SU-DHL-6 (cell line): ENCODE data around the gene VSX2.

Experiments used
- H2AFZ ChIP-seq: fragments of 200-600 bp; sonication (generic); 2 replicates; pipeline ENCODE4 v1.6.1; 2014; ENCODE audit warnings: low read depth, mild to moderate bottlenecking, moderate library complexity, mixed read lengths, antibody characterized with exemption, low read length; ENCODE audit not compliant: severe bottlenecking
- H3F3A ChIP-seq: fragments of 200-600 bp; shearing (Covaris generic); 2 replicates; pipeline ENCODE4 v1.6.0; 2016; ENCODE audit warnings: antibody characterized with exemption, mild to moderate bottlenecking; ENCODE audit not compliant: insufficient read depth
- H3K27ac ChIP-seq: fragments of 200-600 bp; sonication (generic); 2 replicates; pipeline ENCODE4 v1.5.1; 2016; ENCODE audit warnings: low read depth, mild to moderate bottlenecking, low read length, moderate library complexity, mixed read lengths
- H3K27me3 ChIP-seq: fragments of 200-600 bp; sonication (generic), shearing (Covaris generic); 2 replicates; pipeline ENCODE4 v1.6.0; 2014; ENCODE audit warnings: mild to moderate bottlenecking, low read length
- H3K36me3 ChIP-seq: fragments of 200-600 bp; sonication (generic); 2 replicates; pipeline ENCODE4 v1.6.1; 2014; ENCODE audit warnings: mild to moderate bottlenecking, low read length, mixed read lengths
- H3K4me2 ChIP-seq: fragments of 300-600, 200-600 bp; shearing (Covaris generic), sonication (generic); 2 replicates; pipeline ENCODE4 v1.6.0; 2014; ENCODE audit warnings: low read length, low read depth, mild to moderate bottlenecking; ENCODE audit not compliant: poor library complexity, severe bottlenecking
- H3K4me3 ChIP-seq: fragments of 200-600 bp; sonication (generic); 2 replicates; pipeline ENCODE4 v1.5.1; 2014; ENCODE audit warnings: antibody characterized with exemption, low read length, mild to moderate bottlenecking, mixed read lengths; ENCODE audit not compliant: insufficient read depth, poor library complexity, severe bottlenecking
- H3K79me2 ChIP-seq: fragments of 200-600 bp; sonication (generic); 2 replicates; pipeline ENCODE4 v1.6.1; 2014; ENCODE audit warnings: mild to moderate bottlenecking, low read length, moderate library complexity; ENCODE audit not compliant: insufficient read depth
- H3K9ac ChIP-seq: fragments of 200-600 bp; sonication (generic); 2 replicates; pipeline ENCODE4 v1.7.0; 2014; ENCODE audit warnings: mild to moderate bottlenecking, low read length
- H3K9me2 ChIP-seq: fragments of 200-600 bp; sonication (generic); replicated peaks from 2 replicates; pipeline ENCODE4 v1.6.1; 2014; ENCODE audit warnings: low read length; ENCODE audit not compliant: insufficient read depth
- H3K9me3 ChIP-seq: fragments of 200-600 bp; sonication (generic); 2 replicates; pipeline ENCODE4 v1.6.1; 2014; ENCODE audit warnings: low read length, mixed read lengths; ENCODE audit not compliant: insufficient read depth
- H4K20me1 ChIP-seq: fragments of 200-600 bp; sonication (generic); 2 replicates; pipeline ENCODE4 v1.6.1; 2014; ENCODE audit warnings: low read depth, mild to moderate bottlenecking, antibody characterized with exemption, low read length, moderate library complexity, mixed read lengths
- EZH2phosphoT487 ChIP-seq: fragments of 200-600 bp; sonication (generic), shearing (Covaris generic); conservative IDR thresholded peaks from 2 replicates; pipeline ENCODE4 v1.6.1; 2018; ENCODE audit warnings: mild to moderate bottlenecking, antibody characterized with exemption, low read length, moderate library complexity, mixed read lengths
- TF ChIP-seq, protein P1 (sequence below): fragments of 200-600 bp; sonication (generic); IDR thresholded peaks from one replicate; pipeline ENCODE4 v1.5.1; 2017; ENCODE audit warnings: antibody characterized with exemption, mild to moderate bottlenecking, low read length, moderate library complexity; ENCODE audit not compliant: insufficient read depth, poor library complexity, severe bottlenecking

VSX2 gene

DNA sequence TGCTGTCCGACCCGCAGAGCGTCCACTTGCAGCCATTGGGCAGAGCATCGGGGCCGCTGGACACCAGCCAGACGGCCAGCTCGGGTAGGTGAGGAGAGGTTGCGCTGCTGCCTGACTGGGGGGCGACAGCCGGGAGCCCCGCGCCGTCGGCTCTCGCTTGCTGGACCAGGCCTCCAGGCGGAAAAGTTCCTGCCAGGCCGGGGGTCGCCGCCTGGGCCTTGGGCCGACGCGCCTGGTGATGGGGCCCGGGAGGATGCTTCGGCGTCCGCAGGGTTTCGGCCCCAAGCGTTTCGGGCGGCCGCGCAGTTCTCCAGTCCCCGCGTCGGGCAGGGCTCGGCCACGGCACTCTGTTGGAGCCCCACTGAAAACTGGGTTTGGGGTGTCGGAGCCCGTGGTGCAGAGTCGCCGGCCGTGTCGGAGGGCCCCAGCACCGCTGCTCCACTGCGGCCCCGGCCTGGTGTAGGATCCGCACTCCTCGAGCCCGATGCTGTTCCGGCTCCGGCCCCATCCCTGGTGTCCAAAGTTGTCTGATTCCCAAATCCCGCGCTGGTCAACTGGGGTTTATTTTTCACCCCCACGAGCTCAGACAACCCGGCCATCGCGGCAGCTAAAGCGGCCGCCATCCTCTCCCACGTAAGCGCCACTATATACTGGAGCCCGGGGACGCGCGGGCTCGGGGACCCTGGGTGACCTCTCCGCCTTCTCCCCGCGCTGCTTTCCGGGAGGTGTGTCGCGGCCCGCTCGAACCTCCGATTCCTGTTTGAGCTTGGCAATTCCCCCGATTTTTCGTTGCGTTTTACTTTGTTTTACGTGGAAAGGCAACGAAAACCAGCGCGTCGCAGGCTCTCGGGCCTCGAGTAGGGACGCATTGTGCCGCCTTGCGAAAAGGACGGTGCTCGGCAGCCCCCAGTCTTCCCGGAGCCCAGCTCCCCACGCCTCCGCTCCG lies 872 bp downstream of the VSX2 start:
- H3K4me2 ChIP-seq, result no peak overlapping the region
- no peaks in the 10 kb centered on the region for H3K27me3 ChIP-seq
- no peaks in the 10 kb centered on the region for H3K9me2 ChIP-seq
- H3K4me3 ChIP-seq, result no peak overlapping the region
- H3K9me3 ChIP-seq, result no peaks in the 10 kb centered on the region
- no peak overlapping the region for H3K9ac ChIP-seq
- H4K20me1 ChIP-seq, result no peaks in the 10 kb centered on the region
- H3K79me2 ChIP-seq, result no peaks in the 10 kb centered on the region
- H2AFZ ChIP-seq, result no peak overlapping the region
- TF ChIP-seq EZH2phosphoT487, result no peak
- TF ChIP-seq, protein P1, sequence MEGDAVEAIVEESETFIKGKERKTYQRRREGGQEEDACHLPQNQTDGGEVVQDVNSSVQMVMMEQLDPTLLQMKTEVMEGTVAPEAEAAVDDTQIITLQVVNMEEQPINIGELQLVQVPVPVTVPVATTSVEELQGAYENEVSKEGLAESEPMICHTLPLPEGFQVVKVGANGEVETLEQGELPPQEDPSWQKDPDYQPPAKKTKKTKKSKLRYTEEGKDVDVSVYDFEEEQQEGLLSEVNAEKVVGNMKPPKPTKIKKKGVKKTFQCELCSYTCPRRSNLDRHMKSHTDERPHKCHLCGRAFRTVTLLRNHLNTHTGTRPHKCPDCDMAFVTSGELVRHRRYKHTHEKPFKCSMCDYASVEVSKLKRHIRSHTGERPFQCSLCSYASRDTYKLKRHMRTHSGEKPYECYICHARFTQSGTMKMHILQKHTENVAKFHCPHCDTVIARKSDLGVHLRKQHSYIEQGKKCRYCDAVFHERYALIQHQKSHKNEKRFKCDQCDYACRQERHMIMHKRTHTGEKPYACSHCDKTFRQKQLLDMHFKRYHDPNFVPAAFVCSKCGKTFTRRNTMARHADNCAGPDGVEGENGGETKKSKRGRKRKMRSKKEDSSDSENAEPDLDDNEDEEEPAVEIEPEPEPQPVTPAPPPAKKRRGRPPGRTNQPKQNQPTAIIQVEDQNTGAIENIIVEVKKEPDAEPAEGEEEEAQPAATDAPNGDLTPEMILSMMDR, result no peak
- no peaks in the 10 kb centered on the region for H3K36me3 ChIP-seq
- no peak overlapping the region for H3K27ac ChIP-seq
- H3F3A ChIP-seq, result no peaks in the 10 kb centered on the region

DNA sequence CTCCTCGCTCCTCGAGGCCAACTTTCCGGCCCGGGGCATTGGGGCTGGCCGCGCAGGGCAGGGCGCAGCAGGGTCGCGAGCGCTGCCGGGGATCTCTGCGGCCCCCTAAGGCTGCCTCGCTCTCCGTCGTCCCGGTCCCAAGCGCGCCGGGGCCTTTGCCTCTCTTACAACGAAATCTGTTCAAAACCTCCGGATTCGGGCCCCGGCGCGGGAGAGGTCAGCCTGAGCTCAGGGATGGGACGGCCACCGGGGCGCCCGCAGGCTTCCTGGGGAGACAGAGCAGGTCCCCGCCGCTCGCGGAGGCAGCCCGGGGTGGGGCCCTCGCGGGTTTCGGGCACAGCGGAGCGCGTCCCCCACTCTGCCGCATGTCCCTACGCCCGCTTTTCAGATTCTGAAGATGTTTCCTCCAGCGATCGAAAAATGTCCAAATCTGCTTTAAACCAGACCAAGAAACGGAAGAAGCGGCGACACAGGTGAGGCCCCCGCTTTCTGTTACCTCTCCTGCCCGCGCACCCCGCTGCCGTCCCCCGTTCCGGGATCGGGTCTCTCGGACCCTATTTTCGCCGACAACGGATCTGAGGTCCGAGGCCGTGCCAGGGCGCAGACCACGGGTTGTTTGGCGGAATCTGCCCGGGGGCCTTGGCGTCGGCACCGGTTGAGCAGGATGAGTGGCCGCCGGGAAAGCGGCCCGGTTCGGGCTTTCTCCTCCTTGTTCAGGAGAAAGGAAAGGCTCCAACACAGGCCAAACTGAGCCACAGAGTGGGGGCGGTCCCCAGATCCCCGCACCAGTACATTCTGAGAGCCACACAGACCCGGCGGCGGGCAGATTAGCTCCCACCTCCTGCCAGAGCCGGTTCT lies 1.8 kb downstream of the VSX2 start:
- H3K9me3 ChIP-seq, result no peaks in the 10 kb centered on the region
- H2AFZ ChIP-seq, result no peak overlapping the region
- no peak overlapping the region for H3K9ac ChIP-seq
- no peak overlapping the region for H3K27ac ChIP-seq
- H3K4me2 ChIP-seq, result no peak overlapping the region
- H3K79me2 ChIP-seq, result no peaks in the 10 kb centered on the region
- no peaks in the 10 kb centered on the region for H3K27me3 ChIP-seq
- H3K4me3 ChIP-seq, result no peak overlapping the region
- no peaks in the 10 kb centered on the region for H3K36me3 ChIP-seq
- no peaks in the 10 kb centered on the region for H4K20me1 ChIP-seq
- TF ChIP-seq EZH2phosphoT487, result no peak
- TF ChIP-seq, protein P1, result no peak
- H3F3A ChIP-seq, result no peaks in the 10 kb centered on the region
- no peaks in the 10 kb centered on the region for H3K9me2 ChIP-seq

DNA sequence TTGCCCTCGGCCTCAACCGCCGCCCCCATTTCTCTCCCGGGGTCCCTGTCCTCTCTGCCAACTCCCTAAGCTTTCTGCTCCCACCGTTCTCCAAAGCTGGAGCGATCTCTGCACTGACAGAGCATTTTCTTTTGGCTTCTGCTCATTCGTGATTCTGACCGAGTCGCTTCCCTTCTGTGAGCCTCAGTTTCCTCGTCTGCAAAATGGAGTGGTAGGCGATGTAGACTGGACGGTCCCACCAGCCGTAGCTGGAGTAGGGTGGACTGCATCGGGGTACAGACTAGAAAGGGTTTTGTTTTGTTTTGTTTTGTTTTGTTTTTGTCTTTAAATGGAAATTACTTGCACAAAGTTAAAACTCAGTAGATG lies 2.4 kb downstream of the VSX2 start:
- H3K4me3 ChIP-seq, result no peak overlapping the region
- no peak overlapping the region for H3K27ac ChIP-seq
- no peaks in the 10 kb centered on the region for H3K79me2 ChIP-seq
- H3K36me3 ChIP-seq, result no peaks in the 10 kb centered on the region
- H3K27me3 ChIP-seq, result no peaks in the 10 kb centered on the region
- H3K9ac ChIP-seq, result no peak overlapping the region
- no peaks in the 10 kb centered on the region for H4K20me1 ChIP-seq
- H3K4me2 ChIP-seq, result no peak overlapping the region
- no peaks in the 10 kb centered on the region for H3K9me2 ChIP-seq
- H2AFZ ChIP-seq, result no peak overlapping the region
- TF ChIP-seq EZH2phosphoT487, result no peak
- TF ChIP-seq, protein P1, result no peak
- H3F3A ChIP-seq, result no peaks in the 10 kb centered on the region
- no peaks in the 10 kb centered on the region for H3K9me3 ChIP-seq
